Measurements from ENCODE around the gene IL17RE. TPM values are rescaled to one million over a fixed set of nuclear protein-coding genes. Genes with fewer than 3 reads are reported as not detected.
"Not testable (repeated sequence)": the region's sequence is repeated elsewhere in the genome, so short reads cannot be mapped to it uniquely, and the experiment has no call there.

The IL17RE gene
- total RNA-seq, 1 donor from 2014 or later, result 4.1 TPM

GRCh38 chr3:9891072-9891622, 11.5 kb upstream of the IL17RE start:
- TF ChIP-seq CTCF (conservative IDR thresholded peaks at IDR 0.05; ENCODE audit: low read depth, low read length), result no peak
- peak overlapping the region; percentile 95 for H3K4me3 ChIP-seq (ENCODE audit: low read depth, low read length)
- no peak for DNase-seq (ENCODE audit: low read depth)

DNA sequence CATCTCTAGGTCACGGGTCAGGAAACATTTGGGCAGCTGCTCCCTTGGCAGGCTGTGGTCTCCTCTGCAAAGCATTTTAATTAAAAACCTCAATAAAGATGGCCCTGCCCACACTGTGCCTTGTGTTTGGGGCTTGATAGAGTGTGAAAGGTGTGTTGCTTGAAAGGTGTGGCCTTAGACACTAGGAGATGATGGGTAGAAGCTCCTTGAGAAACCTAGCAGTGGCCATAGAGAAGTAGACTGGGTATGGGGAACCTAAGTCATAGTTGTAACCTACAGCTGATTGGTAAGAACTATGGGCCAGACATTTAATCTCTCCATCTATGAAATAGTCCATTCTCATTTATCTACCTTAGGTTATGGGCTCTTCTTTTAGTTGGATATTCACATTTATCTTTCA, 8.9 kb upstream of the IL17RE start:
- TF ChIP-seq CTCF (conservative IDR thresholded peaks at IDR 0.05; ENCODE audit: low read depth, low read length), result no peak
- DNase-seq (ENCODE audit: low read depth), result no peak

DNA sequence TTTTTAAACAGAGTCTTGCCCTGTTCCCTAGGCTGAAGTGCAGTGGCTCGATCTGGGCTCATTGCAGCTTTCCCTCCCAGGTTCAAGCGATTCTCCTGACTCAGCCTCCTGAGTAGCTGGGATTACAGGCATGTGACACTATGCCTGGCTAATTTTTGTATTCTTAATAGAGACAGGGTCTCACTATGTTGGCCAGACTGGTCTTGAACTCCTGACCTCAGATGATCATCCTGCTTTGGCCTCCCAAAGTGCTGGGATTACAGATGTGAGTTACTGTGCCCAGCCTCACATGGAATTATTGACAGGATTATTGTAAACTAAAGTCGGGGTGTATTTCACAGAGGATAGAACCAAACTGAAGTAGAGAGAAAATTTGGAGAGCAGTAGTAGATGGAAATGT, 6.9 kb upstream of the IL17RE start:
- not testable (repeated sequence) for H3K4me3 ChIP-seq (ENCODE audit: low read depth, low read length); DNase-seq (ENCODE audit: low read depth)

More for the DNA sequence above, 8.9 kb upstream of the IL17RE start:
- no peak overlapping the region for H3K4me3 ChIP-seq (ENCODE audit: low read depth, low read length)

GRCh38 chr3:9896755-9897407, 5.8 kb upstream of the IL17RE start:
- H3K4me3 ChIP-seq (ENCODE audit: low read depth, low read length), result not testable (repeated sequence)
- DNase-seq (ENCODE audit: low read depth), result peak; percentile 49

DNA sequence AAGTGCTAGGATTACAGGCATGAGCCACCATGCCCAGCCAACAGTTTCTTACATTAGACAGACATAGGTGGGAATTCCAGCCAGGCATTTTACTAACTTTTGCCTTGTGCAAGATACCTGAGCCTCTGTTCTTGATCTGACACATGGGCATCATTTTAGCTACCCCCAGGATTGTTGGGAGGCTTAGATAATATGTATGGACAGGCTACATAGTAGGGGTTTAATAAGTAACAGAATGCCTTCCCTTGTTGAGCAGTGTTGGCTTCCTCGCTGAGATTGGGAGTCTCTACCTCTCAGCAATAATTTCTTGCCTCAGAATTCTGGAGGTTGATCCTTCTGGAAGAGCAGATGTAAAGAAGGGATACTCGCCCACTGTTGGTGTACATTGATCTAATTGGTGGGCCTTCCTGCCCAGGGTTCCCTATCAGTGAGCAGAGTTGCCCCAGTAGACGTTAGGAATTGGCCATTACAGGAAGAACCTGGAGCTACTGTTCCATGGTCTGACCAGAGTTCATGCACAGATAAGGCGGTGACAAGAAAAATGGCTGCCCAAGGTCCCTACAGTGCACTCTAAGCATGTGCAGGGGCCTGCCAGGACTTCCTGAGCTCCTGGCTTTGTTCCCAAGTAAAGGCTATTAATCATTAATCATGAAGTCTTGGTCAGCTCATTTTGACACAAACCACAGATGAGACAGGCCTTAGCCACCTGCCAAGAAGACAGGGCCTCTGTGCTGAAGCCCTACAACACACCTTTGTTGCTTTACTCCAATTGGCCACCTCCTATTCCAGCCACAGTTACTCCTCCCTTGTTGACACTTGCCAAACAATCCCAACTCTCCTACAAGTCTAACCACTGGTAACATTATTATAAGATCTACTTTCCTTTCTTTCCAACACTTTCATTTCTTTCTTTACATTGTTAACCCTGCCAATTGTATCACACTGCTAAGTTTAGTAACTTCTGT, 5.0 kb upstream of the IL17RE start:
- H3K4me3 ChIP-seq (ENCODE audit: low read depth, low read length), result no peak overlapping the region
- no peak for TF ChIP-seq CTCF (conservative IDR thresholded peaks at IDR 0.05; ENCODE audit: low read depth, low read length)
- DNase-seq (ENCODE audit: low read depth), result peak; percentile 90

- no peak for TF ChIP-seq CTCF (conservative IDR thresholded peaks at IDR 0.05; ENCODE audit: low read depth, low read length)
- no peak for DNase-seq (ENCODE audit: low read depth)
- no peak overlapping the region for H3K4me3 ChIP-seq (ENCODE audit: low read depth, low read length)
These were observed 4.0 kb upstream of the IL17RE start for GRCh38 chr3:9898467-9899241.

- no peak overlapping the region for H3K4me3 ChIP-seq (ENCODE audit: low read depth, low read length)
These were observed 3.3 kb upstream of the IL17RE start for GRCh38 chr3:9899289-9899791.

DNA sequence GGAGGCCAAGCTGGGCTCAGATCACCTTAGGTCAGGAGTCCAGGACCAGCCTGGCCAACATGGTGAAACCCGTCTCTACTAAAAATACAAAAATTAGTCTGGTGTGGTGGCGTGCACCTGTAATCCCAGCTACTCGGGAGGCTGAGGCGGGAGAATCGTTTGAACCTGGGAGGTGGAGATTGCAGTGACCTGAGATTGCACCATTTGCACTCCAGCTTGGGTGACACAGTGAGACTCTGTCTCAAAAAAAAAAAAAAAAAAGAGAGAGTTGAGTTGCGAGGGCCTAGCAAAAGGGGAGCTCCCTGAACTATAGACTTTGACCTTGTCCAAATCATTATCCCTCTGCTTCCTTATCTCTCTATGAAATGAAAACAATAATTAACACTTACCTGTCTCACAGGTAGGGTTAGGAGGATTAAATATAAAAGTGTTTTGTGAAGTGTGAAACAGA, 1.7 kb upstream of the IL17RE start:
- DNase-seq (ENCODE audit: low read depth); H3K4me3 ChIP-seq (ENCODE audit: low read depth, low read length): not testable (repeated sequence)

More at GRCh38 chr3:9899289-9899791, 3.3 kb upstream of the IL17RE start:
- DNase-seq (ENCODE audit: low read depth), result no peak
- TF ChIP-seq CTCF (conservative IDR thresholded peaks at IDR 0.05; ENCODE audit: low read depth, low read length), result no peak

Measured in epithelial cell of proximal tubule (primary cell).